GM19023 (cell line): ENCODE data around the gene KCNQ1.

Experiments used
- ATAC-seq: cut with Tn5 transposase; IDR thresholded peaks from one replicate; pipeline ENCODE4 v1.9.1; 2021; ENCODE audit warnings: mild to moderate bottlenecking, moderate library complexity; ENCODE audit not compliant: unreplicated experiment

KCNQ1 gene

DNA sequence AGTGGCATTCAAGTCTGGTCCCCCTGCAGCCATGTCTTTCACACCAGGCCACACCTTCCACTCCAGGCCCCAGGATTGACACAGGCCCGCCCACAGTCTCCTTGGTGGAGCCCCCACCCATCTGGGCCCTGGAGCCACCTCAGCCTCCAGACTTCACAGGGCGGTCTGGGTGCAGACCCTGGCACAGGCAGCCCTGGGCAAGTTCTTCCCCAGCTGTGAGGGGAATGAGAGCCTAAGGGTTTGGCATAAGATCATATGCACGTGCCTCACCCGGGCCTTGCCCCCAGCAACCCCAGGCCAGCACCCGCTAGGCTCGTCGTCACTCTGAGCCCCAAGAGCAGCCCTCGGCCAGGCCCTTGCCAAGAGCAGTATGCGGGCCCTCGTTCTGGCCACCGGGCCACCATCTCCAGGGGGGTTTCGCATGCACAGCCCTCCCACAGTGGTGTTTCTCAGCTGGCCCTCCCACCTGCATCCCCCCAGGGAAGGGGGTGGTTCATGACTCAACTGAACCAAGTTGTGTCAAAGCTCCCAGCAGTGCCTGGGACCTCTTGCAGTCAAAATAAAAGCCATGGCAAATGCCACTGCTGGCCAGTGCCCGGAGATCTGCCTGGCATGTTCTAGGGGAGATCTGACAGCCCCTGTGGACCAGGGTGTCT lies 325.4 kb downstream of the KCNQ1 start:
- no peak for ATAC-seq

- no peak for ATAC-seq
Measured at GRCh38 chr11:2770761-2771301, 326.0 kb downstream of the KCNQ1 start.

DNA sequence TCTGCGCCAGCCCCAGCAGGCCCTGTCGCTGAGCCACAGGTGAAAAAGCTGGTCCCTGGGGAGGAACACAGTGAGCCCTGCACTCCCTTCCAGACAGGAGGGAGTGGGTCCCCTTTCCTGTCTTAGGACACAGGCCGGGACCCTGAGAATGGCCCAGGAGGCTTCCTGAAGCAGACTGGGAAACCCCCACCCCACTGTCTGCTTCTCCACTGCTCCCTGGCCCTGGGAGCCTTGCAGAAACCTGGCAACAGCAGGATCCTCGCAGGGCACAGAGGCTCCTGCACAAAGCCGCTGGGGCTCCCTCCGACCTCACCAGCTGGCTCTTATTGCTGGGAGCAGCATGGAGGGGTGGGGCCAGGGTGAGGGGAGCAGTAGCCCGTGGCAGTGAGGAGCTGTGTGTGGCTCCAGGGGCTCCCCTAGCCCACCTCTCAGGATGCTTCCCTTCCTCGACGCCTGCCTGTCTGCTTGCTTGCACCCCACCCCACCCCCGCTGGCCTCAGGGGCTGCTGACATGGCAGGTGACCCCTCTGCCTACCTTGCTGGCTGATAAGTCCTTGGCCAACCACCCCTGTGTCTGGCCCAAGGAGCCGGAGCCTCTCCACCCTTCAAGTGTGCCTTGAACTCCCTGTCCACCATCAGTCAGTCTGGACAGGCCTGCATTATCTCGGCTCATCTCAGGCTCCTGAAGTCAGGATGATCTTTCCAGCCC lies 327.1 kb downstream of the KCNQ1 start:
- ATAC-seq = no peak

DNA sequence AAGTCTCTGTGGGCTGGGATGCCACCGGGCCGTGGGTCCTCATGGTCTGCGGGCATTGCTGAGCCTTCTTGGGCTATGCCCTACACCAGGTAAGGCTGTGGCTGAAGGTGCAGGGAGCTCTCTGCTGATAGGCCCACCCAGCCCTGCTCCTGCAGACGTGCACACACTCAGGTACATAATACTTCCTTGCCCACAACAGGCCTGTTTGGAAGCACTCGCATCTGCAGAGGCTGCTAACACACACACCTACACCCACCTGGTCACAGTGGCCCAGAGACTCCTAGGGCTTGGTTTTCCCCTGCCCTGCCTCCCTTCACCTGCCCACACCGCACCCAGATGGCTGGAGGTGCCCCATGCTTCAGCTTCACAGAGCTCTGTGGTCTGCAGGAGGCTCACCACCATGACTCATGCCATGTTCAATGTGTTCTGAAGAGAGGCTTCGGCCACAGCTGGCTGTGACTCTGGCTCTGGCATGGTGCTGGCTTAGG lies 327.8 kb downstream of the KCNQ1 start:
- no peak for ATAC-seq

DNA sequence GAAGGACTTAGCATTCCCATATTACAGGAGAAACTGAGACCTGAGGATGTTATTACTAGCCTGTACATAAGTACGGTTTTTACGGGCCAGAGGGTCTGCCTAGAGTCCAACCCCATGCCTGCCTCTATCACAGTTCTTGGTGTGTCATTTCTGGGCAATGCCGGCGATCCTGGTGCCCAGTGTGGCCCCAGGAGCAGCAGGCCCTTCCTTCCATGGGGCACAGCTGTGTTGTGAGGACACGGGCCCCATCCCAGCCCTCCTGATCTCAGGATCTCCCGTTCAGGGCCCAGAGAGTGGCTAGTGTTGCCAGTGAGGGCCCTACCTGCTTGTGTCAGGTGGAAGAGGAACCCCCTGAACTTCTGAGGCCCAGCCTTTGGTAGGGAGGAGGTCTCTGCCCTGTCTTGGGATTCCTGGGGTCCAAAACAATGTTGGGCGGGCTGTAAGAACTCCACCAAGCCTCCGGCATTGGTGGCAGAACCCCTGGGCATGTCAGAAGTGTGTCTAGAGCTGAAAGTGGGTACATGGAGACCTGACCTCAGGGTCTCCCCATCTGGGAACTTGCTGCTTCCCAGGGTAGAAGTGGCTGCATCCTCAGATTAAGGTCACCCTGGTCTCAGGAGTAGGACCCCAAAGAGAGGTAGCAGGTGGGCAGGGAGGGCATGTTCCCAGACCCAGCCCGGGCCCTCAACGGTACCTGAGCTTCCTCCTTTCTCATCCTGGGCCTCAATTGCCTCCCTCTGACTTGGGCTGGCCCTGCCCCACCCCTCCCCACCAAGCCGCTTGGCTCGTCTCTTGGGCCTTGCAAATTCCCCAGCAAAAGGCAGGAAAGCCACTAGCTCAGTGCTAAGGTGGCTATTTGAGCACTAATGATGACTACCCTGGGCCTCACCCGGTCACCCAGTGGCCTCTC lies 329.6 kb downstream of the KCNQ1 start:
- ATAC-seq = no peak

GRCh38 chr11:2775083-2775625 lies 330.3 kb downstream of the KCNQ1 start:
- no peak for ATAC-seq

GRCh38 chr11:2775626-2776350 lies 331.0 kb downstream of the KCNQ1 start:
- ATAC-seq = no peak

GRCh38 chr11:2776351-2777061 lies 331.7 kb downstream of the KCNQ1 start:
- no peak for ATAC-seq

DNA sequence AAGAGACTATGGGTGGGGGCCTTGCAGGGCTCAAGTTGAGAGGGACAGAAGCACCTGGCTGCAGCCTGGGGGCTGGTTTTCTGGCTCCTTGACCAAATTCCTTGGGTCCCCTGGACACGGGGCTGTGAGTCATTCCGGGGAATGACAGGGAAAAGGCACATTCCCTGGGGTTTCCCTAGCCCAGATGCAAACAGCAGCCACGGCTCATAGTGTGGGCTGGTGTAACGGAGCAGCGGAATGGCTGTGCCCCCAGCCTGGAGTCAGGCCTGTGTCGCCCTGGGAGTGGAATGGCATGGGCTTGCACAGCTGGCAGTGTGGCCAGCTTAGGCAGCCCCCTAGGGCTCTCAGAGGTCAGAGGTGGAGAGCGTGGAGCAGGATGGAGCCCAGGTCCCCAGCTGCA lies 332.6 kb downstream of the KCNQ1 start:
- no peak for ATAC-seq

GRCh38 chr11:2777871-2778629 lies 333.2 kb downstream of the KCNQ1 start:
- no peak for ATAC-seq

GRCh38 chr11:2778630-2779498 lies 334.1 kb downstream of the KCNQ1 start:
- ATAC-seq = no peak

DNA sequence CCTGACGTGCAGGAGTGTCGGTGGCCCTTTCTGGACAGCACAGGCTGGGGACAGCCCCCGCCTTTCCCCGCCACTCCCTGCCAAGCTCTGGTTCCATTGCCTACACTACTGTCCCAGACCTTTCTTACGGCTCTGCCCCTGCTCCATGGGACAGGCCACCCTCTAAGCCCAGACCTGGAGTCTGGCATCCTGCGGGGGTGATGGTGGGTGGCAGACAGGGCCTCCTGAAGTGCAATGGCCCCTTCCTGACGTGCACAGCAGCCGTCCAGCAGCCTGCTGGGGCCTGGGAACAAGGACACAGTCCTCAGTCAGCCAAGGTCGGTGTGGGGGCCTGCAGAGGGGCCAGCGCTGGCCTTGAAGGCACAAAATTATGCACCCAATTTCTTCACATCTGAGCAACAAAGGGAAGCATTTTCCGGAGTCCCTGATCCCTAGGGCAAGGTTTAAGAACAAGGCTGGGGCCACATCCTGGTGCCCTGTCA lies 334.7 kb downstream of the KCNQ1 start:
- no peak for ATAC-seq

GRCh38 chr11:2779981-2780849 lies 335.4 kb downstream of the KCNQ1 start:
- no peak for ATAC-seq

DNA sequence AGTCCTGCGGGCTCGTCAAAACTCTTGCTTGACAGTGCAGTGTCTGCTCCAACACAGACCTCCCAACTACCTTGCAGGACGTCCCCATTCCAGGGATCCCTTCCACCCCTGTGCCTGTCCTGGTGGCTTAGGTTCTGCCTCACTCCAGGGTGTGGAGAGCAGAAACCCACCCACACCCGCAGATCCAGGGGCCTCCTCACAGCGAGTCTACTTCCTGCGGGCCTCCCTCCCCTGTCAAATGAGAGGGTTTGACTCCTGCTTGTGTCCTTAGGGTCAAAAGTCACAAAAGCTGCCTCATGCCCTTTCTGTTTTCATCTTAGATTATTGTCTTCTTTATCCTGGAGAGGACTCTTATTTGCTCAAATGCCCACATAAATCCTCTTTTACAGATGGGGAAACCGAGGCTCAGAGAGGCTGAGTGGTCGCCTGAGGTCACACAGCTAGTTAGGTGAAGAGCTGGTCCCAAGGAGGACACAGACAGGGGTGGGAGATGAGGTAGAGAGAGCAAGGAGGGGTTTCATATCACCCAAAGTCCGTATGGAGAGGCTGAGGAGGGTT lies 336.1 kb downstream of the KCNQ1 start:
- no peak for ATAC-seq

DNA sequence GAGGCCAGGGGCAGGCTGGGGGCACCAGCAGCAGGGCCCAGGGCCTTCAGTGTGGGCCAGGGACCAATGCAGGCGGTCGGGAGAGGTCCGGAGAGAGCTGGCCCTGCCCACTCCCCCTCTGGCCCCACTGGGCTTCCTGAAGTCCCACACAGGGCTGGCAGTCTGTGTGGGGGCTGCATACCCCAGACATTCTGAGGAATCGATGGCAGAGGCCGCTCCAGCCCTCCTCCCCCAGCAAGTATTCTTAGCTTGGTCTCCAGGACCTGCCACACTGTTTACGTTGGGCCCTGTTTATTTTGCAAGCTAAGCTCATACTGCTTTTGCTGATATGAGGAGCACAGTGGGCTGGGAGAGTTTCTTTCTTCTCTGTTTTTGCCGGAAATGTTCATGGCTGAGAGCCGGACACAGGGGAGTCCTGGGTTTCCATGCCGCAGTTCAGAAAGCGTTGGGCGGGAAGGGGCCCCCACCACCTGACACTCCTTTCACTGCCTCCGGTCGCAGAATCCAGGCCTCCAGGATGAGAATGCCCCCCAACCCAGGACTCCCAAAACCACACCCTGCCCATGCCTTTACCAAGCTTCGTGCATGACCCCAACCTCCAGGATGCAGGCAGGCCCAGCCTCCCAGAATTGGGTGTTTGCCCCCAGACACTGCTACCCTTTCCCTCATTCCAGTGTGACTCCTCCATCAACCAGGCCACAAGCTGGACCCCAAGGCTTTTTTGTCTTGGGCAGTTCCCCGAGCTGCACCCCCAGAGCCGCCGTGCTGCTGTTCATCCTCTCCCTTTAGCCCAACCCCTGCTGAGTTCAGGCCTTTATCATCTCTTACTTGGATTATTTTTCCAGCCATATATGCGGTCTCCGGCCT lies 336.8 kb downstream of the KCNQ1 start:
- no peak for ATAC-seq

GRCh38 chr11:2782769-2783168 lies 338.0 kb downstream of the KCNQ1 start:
- no peak for ATAC-seq
